ENCODE measurements around the gene OR13C2. TPM values are rescaled to one million over a fixed set of nuclear protein-coding genes. Genes with fewer than 3 reads are reported as not detected.

Gene OR13C2
- total RNA-seq, 2 donors from 2014 or later: not detected

DNA sequence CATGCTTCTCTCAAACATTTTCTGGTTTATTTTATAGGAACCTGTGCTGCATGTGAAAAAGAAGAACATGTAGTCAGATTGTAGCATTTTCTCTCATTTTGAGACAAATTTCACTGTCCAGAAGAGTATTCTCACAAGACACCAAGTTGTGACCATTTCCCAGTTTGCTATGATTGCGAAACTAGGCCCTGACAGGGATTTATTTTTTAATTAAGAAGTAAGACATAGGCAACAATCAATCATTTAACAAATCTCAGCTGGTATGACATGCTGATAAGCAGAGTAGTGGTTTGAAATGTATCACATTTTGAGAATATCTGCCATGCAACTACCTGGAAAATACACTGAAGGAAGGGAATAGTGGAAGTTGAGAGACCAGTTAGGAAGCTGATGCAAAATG, 24.9 kb downstream of the OR13C2 start:
- DNase-seq (no peak), ATAC-seq (replicated peaks in 1 of 2) (no peak)
- Mint-ChIP-seq H3K27ac (no peak overlapping the region), H3K4me1 (ENCODE audit: low read depth) (no peaks in the 10 kb centered on the region), H3K36me3 (ENCODE audit: insufficient read depth in 2 of 2) (no peaks in the 10 kb centered on the region), H3K9me3 (no peaks in the 10 kb centered on the region), H3K27me3 (ENCODE audit: low read depth) (no peaks in the 10 kb centered on the region), H3K4me3 (no peak overlapping the region)

- H3K27me3 Mint-ChIP-seq (ENCODE audit: low read depth): no peaks in the 10 kb centered on the region
- H3K4me1 Mint-ChIP-seq (ENCODE audit: low read depth): no peaks in the 10 kb centered on the region
- no peak for DNase-seq
- ATAC-seq (replicated peaks in 1 of 2): no peak
- H3K36me3 Mint-ChIP-seq (ENCODE audit: insufficient read depth in 2 of 2): no peaks in the 10 kb centered on the region
- H3K4me3 Mint-ChIP-seq: no peak overlapping the region
- H3K27ac Mint-ChIP-seq: no peak overlapping the region
- peaks cover 4 to 5% of the 10 kb centered on the region in 2 donors for H3K9me3 Mint-ChIP-seq
Measured at GRCh38 chr9:104577263-104577662, 28.2 kb downstream of the OR13C2 start.

DNA sequence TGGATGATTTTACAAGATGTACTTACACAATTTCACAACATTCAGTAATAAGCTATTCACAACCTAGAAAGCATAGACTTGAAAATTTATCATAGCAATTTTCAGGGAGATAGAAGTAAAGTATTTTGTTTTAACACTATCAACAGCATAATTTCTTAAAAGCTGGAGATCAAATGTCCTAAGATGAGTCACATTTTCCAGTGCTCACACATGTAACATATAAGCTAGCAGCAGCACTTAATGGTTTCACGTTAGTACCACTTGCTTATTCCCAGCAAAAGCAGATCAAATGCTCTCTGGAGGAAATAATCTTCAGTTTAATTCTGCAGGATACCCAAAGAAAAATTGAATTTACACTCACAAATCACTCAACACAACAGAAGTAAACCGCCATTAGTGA, 30.0 kb downstream of the OR13C2 start:
- Mint-ChIP-seq H3K36me3 (ENCODE audit: insufficient read depth in 2 of 2) (no peaks in the 10 kb centered on the region), H3K9me3 (peaks cover 6 to 8% of the 10 kb centered on the region in 2 donors), H3K27me3 (ENCODE audit: low read depth) (no peaks in the 10 kb centered on the region), H3K4me1 (ENCODE audit: low read depth) (no peaks in the 10 kb centered on the region), H3K4me3 (no peak overlapping the region), H3K27ac (no peak overlapping the region)
- no peak for DNase-seq
- ATAC-seq (replicated peaks in 1 of 2): no peak

DNA sequence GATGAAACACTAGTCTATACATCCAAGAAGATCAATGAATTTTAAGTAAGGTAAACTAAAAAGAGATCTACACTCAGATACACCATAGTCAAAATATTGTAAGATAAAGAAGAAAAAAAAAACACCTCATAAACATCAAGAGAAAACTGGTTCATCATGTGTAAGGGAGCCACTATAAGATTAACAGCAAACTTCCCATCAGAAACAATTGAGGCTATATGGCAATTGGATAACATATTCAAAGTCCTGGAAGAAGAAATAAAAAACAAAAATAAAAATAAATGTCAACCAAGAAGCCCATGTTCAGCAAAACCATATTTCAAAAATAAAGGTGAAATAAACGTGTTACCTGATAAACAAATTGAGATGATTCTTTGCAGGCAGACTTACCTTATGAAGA, 32.8 kb downstream of the OR13C2 start:
- H3K4me3 Mint-ChIP-seq: no peak overlapping the region
- H3K36me3 Mint-ChIP-seq (ENCODE audit: insufficient read depth in 2 of 2): no peaks in the 10 kb centered on the region
- H3K9me3 Mint-ChIP-seq: peaks cover 6 to 8% of the 10 kb centered on the region in 2 donors

GRCh38 chr9:104568868-104569267, 36.6 kb downstream of the OR13C2 start, which contains the start of gene OR13C8:
Gene OR13C8 (plus strand): TSS chr9:104569168. CDS start chr9:104569168, 0 bp downstream.
- H3K4me1 Mint-ChIP-seq (ENCODE audit: low read depth): no peaks in the 10 kb centered on the region
- no peak within 1 kb of the TSS for H3K4me3 Mint-ChIP-seq
- H3K27me3 Mint-ChIP-seq (ENCODE audit: low read depth): no peaks in the 10 kb centered on the region
- no peaks in the 10 kb centered on the region for H3K36me3 Mint-ChIP-seq (ENCODE audit: insufficient read depth in 2 of 2)
- peaks cover 4 to 6% of the 10 kb centered on the region in 2 donors for H3K9me3 Mint-ChIP-seq
- no peak within 1 kb of the TSS for H3K27ac Mint-ChIP-seq
- ATAC-seq (replicated peaks in 1 of 2) (no peak), DNase-seq (no peak)

More for the DNA sequence above, 32.8 kb downstream of the OR13C2 start:
- Mint-ChIP-seq H3K27ac (no peak overlapping the region), H3K27me3 (ENCODE audit: low read depth) (no peaks in the 10 kb centered on the region), H3K4me1 (ENCODE audit: low read depth) (no peaks in the 10 kb centered on the region)
- no peak for DNase-seq
- ATAC-seq (replicated peaks in 1 of 2): no peak

DNA sequence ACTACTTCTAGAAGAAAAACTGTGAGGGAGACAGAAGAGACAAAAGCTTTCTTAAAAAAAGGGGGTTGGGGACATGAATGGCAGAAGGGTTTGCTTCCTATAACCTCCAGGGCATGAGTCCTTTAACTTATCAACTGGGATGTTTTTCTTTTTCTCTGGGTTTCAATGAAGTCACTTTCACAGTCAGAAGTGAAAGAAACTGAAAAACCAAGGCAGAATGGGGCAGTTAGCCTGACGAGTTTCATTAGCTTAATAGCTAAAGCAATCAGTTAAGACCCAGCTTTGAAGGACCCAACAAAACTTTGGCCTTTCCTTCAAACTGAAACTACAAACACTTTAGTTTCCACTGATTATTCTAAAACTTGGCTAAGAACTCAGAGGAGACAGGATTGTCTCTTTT, 41.1 kb downstream of the OR13C2 start:
- DNase-seq (no peak), ATAC-seq (replicated peaks in 1 of 2) (no peak)
- Mint-ChIP-seq H3K27me3 (ENCODE audit: low read depth) (no peaks in the 10 kb centered on the region), H3K36me3 (ENCODE audit: insufficient read depth in 2 of 2) (no peaks in the 10 kb centered on the region), H3K9me3 (no peaks in the 10 kb centered on the region), H3K4me3 (no peak overlapping the region), H3K4me1 (ENCODE audit: low read depth) (no peaks in the 10 kb centered on the region), H3K27ac (no peak overlapping the region)

DNA sequence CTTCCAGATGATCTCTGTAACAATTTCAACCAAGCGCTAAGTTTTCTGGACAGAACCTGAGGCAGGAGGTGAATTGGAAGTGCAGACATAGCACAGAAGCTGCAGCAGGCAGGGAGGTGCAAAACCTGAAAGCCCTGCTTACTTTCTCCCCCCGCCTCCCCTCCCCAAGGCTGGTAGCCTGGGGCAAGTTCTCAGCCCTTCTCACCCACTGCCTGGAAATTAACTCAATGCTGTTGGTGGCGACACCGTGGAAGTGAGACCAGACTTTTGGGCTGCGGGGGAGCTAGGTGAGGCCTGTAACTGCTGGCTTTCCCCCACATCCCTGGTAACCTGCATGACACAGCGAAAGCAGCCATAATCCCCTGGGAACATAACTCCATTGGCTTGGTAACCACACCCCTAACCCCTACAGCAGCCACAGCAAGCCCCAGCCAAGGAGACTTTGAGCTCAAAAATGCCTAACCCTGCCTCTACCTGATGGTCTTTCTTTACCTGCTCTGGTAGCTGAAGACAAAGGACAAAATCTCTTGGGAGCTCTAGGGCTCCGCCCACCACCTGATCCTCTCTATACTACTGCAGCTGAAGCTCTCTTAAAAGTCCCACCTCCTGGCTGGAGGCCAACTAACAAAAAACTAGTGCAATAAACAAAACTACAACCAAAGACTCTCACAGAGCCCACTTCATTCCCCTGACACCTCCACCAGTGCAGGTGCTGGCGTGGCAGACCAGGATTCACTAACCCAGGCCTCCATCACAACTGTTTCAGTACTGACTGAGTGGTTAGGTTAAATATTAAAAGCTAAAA, 48.4 kb downstream of the OR13C2 start:
- Mint-ChIP-seq H3K4me3 (no peak overlapping the region), H3K9me3 (peaks cover 2 to 5% of the 10 kb centered on the region in 2 donors), H3K27me3 (ENCODE audit: low read depth) (no peaks in the 10 kb centered on the region), H3K36me3 (ENCODE audit: insufficient read depth in 2 of 2) (no peaks in the 10 kb centered on the region), H3K4me1 (ENCODE audit: low read depth) (no peaks in the 10 kb centered on the region), H3K27ac (no peak overlapping the region)
- no peak for DNase-seq
- ATAC-seq (replicated peaks in 1 of 2): no peak

DNA sequence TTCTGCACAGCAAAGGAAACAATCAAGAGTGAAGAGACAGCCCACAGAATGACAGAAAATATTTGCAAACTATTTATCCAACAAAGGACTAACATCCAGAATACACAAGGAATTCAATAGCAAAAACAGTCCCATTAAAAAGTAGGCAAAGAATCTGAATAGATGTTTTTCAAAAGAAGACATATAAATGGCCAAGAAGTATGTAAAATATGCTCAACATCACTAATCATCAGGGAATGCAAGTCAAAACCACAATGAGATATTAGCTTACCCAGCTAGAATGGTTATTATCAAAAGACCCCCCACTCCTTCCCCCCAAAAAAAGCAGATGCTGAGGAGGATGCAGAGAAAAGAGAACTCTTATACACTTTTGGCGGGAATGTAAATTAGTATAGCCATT, 49.9 kb downstream of the OR13C2 start:
- ATAC-seq (replicated peaks in 1 of 2) (no peak), DNase-seq (no peak)
- Mint-ChIP-seq H3K27me3 (ENCODE audit: low read depth) (no peaks in the 10 kb centered on the region), H3K4me3 (no peak overlapping the region), H3K9me3 (peaks cover 2 to 5% of the 10 kb centered on the region in 2 donors), H3K27ac (no peak overlapping the region), H3K4me1 (ENCODE audit: low read depth) (no peaks in the 10 kb centered on the region), H3K36me3 (ENCODE audit: insufficient read depth in 2 of 2) (no peaks in the 10 kb centered on the region)

Other genes starting within 250 kb of the OR13C2 start
- not detected for gene OR13F1, start 101.4 kb downstream of the OR13C2 start, total RNA-seq
- not detected for gene OR13C4, start 78.4 kb downstream of the OR13C2 start, total RNA-seq
- not detected for gene OR13C3, start 68.8 kb downstream of the OR13C2 start, total RNA-seq
- gene OR13C8, start 36.5 kb downstream of the OR13C2 start, total RNA-seq: not detected
- gene OR13C5, start 6.2 kb downstream of the OR13C2 start, total RNA-seq: not detected
- not detected for gene OR13C9, start 12.6 kb upstream of the OR13C2 start, total RNA-seq
- not detected for gene OR13D1, start 88.9 kb upstream of the OR13C2 start, total RNA-seq
- 1 to 10 TPM; 9.2 to 9.9 TPM for gene NIPSNAP3A, start 142.1 kb upstream of the OR13C2 start, total RNA-seq
- gene NIPSNAP3B, start 158.5 kb upstream of the OR13C2 start, total RNA-seq: 1 to 10 TPM in 1 of 2 donors, under 1 TPM in 1; 0.49 to 2.3 TPM